Glomerular endothelial cell (primary cell): ENCODE data around the gene LSP1. TPM values are rescaled to one million over a fixed set of nuclear protein-coding genes. Genes with fewer than 3 reads are reported as not detected.

Experiments
- DNase-seq: peaks from one replicate; pipeline ENCODE4 v3.0.0-alpha.2; 2011; ENCODE audit warnings: low read depth, low spot score; ENCODE audit errors: extremely low read depth
- total RNA-seq: library from RNA; depleted of rRNA; stranded (reverse); fragments of >200 nt; gene quantifications from 2 replicates; pipeline ENCODE4 v1.2.3, GENCODE V29; 2015

The LSP1 gene
- total RNA-seq, 1 donor from 2014 or later: 1.1 TPM

GRCh38 chr11:1926156-1927025 is 73.5 kb downstream of the LSP1 start:
- DNase-seq: no peak

GRCh38 chr11:1927026-1927847 is 74.4 kb downstream of the LSP1 start:
- no peak for DNase-seq

GRCh38 chr11:1927848-1928469 is 75.1 kb downstream of the LSP1 start:
- no peak for DNase-seq

GRCh38 chr11:1928470-1928890 is 75.6 kb downstream of the LSP1 start:
- DNase-seq: no peak

GRCh38 chr11:1928891-1929541 is 76.1 kb downstream of the LSP1 start:
- DNase-seq: no peak

GRCh38 chr11:1929621-1930461 is 77.0 kb downstream of the LSP1 start:
- no peak for DNase-seq

GRCh38 chr11:1930462-1930830 is 77.6 kb downstream of the LSP1 start:
- DNase-seq: no peak

GRCh38 chr11:1931341-1932104 is 78.6 kb downstream of the LSP1 start:
- DNase-seq: no peak

GRCh38 chr11:1932105-1932480 is 79.2 kb downstream of the LSP1 start:
- no peak for DNase-seq

GRCh38 chr11:1932681-1933080 is 79.8 kb downstream of the LSP1 start:
- DNase-seq: no peak

- DNase-seq: no peak
These were observed 80.8 kb downstream of the LSP1 start for GRCh38 chr11:1933416-1934334.

GRCh38 chr11:1934335-1935155 is 81.7 kb downstream of the LSP1 start:
- DNase-seq: no peak

- DNase-seq: no peak
These were observed 82.5 kb downstream of the LSP1 start for GRCh38 chr11:1935156-1936071.

GRCh38 chr11:1936072-1936780 is 83.3 kb downstream of the LSP1 start:
- DNase-seq: no peak

- no peak for DNase-seq
These were observed 84.1 kb downstream of the LSP1 start for GRCh38 chr11:1936781-1937615.
